ENCODE measurements around the gene IL1RN. TPM values are rescaled to one million over a fixed set of nuclear protein-coding genes. Genes with fewer than 3 reads are reported as not detected.

The IL1RN gene
- total RNA-seq, 1 experiment from 2014 or later, result 0.48 TPM

DNA sequence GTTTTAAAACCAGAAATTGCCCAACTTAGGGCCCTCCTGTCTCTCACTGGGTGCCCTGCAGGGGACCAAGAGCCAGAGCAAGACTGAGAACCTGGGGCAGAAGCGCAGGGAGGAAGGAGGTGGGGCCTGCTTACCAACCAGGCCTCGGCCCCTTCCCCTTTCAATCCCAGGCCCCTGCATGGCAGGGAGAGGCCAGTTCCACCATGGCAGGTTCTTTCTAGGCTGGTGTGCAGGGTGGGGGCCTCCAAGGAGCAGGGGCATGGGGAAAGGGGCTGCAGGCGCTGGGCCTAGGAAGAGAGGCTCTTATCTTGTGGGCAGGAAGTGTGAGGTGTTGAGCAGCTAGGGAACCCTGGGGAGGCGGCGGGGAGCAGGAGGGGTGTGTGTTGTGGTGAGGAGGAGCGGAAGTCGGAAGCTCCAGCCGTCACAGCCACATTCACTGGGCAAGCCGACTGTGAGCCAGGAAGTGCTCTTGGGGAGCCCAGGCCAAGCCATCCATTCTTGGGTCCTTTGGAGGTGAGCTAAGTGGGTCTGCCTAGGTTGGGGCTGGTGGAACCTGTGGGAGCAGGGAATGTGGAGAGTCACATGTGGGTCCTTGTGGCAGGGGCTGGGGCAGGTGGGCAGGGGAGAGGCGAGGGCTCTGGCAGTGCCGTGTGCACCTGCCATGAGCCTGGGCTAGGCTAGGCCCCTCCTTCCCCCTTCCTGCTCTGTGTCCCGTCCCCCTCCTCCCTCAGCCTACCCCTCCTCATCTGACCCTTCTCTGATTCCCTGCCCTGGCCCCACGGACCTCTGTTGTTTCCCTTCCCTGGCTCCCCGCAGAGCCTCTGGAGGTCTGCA is 46.4 kb downstream of the IL1RN start, which contains the start of gene PSD4:
PSD4 (plus strand) TSS at position 430 of the 834 bp plus-strand sequence. CDS start 8,486 bp downstream, outside the sequence.
- DNase-seq (ENCODE audit: low read depth), result peak; percentile 69

DNA sequence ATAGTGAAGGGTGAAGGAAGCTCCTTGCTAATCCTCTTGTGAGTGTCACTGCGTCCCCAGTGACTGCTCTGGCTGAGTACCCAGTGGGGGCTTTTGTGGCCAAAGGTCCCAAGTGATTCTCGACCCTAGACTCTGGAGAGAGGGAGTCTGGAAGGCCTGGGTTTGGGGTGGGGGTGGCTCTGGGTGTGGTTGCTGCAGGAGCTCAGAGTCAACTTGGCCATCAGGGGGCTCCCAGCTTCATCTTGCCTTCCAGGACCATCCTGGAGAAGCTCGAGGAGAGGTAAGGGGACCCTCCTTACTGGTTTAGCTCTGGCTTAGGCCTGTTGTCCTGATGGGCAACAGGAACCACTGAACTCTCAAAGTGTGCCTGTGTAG is 47.0 kb downstream of the IL1RN start:
- DNase-seq (ENCODE audit: low read depth), result no peak

GRCh38 chr2:113175042-113175628 is 47.7 kb downstream of the IL1RN start:
- peak; percentile 53 for DNase-seq (ENCODE audit: low read depth)

DNA sequence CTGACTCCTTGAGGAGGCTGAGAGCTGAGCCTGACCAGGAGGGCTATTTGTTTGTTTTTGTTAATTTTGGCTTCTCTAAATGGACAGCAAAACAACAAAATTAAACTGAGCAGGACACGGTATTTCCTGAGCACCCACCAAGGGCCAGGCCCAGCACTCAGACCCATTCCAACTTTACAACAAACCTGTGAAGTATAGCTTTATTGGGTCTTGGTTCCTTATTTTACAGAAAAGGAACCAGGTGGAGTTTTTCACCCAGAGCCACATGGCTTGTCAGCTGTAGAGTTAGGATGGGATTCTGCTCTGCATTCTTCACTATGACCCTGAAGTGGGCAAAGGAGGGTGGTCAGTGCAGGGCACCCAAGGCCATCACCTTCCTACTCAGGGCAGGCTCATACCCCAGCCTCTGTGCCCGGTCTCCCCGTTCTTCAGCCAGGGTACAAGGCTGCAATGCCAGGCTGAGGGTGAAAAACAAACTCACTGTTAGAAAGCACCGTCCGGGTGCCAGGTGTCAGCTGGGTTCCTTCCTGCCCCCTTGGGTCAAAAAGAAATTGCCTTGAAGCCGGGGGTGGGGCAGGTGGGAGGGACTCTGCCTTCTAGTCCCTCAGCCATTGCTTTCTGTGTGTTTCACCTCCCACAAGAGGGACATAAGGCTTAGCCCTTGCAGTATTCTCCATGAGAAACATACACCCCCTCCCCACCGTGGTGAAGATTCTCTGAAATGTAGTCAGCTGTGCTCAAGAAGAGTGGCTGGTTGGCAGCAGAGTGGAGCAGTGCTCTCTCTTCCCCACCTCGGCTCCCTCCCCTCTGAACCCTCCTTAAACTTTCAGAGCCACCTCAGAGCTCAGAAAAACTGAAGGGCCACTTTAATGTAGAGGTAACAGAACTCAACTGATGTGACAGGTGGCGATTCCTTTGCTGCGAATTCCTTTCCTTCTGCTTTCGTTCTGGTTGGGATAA is 48.6 kb downstream of the IL1RN start:
- no peak for DNase-seq (ENCODE audit: low read depth)

DNA sequence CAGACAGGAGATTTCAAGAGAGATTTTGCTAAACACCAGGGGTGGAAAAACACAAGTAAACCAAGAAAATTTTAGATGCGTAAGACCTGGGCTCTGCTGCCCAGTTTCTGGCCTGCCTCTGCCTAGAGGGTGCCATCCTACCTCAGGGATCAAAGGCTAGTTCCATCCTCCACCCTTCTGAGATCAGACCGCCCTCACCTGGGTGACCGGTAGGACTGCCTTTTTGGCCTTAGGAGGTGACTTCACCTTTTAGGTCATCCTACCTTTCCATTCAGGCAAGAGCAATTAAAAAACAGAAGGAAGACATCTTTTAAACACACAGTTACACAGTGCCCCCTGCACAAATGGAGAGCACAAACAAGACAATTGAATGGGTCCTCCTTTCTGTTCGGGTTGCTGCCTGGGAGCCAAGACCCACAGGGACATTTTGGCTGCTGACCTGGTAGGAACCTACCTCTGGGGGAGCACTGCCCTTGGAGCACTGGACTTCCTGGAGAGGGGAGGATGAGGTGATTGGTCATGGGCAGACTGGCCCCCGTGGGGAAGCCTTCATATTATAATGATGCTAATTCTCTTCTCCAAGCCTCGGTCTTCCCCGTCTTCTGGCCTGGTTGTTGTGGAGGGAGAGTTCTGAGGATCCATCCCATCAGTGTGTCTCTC is 49.4 kb downstream of the IL1RN start:
- no peak for DNase-seq (ENCODE audit: low read depth)

DNA sequence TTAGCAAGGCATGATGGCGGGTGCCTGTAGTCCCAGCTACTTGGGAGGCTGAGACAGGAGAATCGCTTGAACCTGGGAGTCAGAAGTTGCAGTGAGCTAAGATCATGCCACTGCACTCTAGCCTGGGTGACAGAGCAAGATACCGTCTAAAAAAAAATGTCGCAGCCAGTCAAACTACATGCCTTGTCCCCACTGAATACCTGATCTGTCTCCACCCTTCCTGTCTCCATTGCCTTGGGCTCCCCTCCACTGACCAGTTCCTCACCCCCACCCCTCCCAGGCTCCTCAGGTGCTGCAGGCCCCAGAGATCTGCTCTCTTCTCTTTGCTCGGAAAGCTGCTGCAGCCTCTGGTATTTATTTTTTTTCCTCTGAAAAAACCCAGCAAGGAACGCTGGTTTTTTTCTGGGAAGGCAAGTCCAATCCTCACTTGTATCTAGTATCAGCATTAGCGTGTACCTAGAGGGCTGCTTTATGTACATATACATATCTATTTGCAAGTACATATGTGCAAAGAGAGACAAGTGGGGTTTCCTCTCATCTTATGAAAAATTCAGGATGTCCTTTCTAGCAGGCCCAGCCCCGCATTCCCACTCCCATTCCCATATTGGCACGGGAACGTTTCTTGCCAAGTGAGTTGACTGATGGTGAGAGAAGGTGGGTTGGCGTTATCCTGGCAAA is 50.8 kb downstream of the IL1RN start:
- no peak for DNase-seq (ENCODE audit: low read depth)

DNA sequence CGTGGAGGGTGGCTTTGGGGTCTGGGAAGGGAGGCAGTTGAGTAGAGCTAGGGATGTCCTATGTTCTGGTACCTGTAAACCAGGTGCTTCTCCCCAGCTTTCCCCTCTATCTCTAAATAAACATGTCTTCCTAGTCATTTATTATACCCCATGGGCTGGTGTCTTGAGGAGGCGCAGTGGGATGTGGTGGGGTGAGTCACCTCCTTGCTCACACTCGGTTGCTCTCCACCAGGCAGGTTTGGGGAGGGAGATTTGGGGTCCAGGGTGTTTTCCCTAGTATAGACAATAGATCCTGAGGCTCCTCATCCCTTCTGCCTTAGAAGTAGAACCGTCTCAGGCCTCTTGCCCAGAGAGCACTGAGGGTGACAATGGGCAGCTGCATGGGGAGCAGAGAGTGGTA is 51.5 kb downstream of the IL1RN start:
- DNase-seq (ENCODE audit: low read depth), result no peak

DNA sequence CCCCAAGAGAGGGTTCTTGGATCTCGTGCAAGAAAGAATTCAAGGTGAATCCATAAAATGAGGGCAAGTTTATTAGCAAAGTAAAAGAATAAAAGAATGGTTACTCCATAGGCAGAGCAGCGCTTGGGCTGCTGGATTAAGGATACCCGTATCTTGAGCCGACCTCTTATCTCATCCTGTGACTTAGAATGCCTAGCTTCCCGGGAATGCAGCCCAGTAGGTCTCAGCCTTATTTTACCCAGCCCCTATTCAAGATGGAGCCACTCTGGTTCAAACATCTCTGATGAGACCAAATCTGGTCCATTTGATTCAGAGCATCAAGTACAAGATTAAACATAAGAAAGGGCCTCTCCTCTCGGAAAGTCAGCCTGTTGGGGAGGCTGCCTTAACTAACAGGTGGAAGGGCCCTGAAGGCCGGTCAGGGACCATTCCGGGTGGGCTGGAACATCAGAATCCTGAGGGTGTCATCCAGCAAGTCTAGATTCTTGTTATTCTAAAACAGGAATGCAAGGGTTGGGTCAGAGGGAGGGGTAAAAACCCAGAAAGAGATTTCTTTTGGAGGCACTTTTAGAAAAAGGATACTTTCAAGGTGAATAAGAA is 52.1 kb downstream of the IL1RN start:
- DNase-seq (ENCODE audit: low read depth), result no peak

DNA sequence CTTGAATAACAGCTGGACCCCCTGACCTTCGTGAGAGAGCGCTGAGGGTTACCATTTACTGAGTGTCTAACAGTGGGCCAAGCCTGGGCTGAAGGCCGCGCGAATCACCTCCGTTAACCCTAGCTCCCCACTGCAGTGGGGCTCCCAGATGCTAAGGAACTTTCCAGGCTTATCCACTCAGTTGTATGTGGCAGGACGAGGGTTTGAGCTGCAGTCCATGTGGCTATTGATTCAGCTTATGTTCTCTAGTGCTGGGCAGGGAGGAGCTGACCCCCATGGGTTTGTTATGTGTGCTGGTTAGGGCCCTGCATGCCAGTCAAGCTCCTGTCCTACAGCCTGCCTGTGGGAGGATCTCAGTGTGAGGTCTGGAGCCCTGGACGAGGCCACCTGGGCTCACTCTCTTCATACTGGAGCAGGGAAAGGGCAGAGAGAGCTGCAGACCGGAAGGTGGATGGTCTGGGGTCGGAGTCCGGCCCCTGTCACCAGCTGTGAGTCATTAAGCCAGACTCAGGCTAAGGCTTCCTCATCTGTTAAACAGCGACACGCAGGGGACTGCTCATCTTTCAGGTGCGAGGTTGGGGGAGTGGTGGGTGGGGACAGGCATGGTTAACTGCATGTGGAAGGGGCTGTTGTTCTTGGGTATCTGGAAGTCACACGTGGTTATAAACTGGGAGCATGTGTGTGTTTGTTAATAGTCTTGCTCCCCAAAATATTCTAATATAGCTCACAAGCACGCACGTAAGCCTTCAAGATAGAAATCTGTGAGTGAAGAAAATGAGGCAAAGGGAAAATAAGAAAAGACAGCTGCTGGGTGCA is 52.9 kb downstream of the IL1RN start:
- DNase-seq (ENCODE audit: low read depth), result no peak

GRCh38 chr2:113181258-113182051 is 54.1 kb downstream of the IL1RN start:
- DNase-seq (ENCODE audit: low read depth), result peak; percentile 17

- DNase-seq (ENCODE audit: low read depth), result no peak
Measured at GRCh38 chr2:113182471-113183260, 55.3 kb downstream of the IL1RN start.

DNA sequence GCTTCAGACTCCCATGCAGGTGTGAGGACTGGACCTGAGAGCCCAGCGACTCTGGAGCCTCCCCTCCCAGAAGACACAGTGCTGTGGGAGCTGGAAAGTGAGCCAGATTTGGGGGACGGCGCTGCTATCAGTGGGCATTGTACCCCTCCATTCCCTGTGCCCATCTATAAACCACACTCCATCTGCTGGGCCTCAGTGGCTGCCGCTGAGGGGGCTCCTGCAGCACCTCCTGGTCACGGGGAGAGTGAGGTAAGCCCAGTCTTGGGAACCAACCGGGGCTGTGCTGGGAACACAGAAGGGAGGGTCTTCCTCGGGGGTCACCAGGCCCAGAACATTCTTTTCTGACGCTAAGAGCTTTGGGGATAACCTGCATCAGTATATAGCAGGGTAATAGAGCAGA is 55.9 kb downstream of the IL1RN start:
- DNase-seq (ENCODE audit: low read depth), result no peak

Other genes starting within 250 kb of the IL1RN start
- gene IL37, start 216.4 kb upstream of the IL1RN start, total RNA-seq (2014; rRNA removed; shearing (Covaris generic)), result 0.36 and 0.49 TPM in 2 replicates
- gene IL36G, start 149.6 kb upstream of the IL1RN start, total RNA-seq (2014; rRNA removed; shearing (Covaris generic)), result 0.24 and 0.59 TPM in 2 replicates
- not detected in 2 replicates for gene IL36A, start 122.1 kb upstream of the IL1RN start, total RNA-seq (2014; rRNA removed; shearing (Covaris generic))
- gene IL36B, start 74.7 kb upstream of the IL1RN start, total RNA-seq (2014; rRNA removed; shearing (Covaris generic)), result not detected in 2 replicates
- gene IL36RN, start 68.4 kb upstream of the IL1RN start, total RNA-seq (2014; rRNA removed; shearing (Covaris generic)), result not detected in 2 replicates
- gene IL1F10, start 59.6 kb upstream of the IL1RN start, total RNA-seq (2014; rRNA removed; shearing (Covaris generic)), result not detected in 2 replicates
- 2.5 and 5.9 TPM in 2 replicates for gene PSD4, start 46.4 kb downstream of the IL1RN start, total RNA-seq (2014; rRNA removed; shearing (Covaris generic))
- gene PAX8, start 151.3 kb downstream of the IL1RN start, total RNA-seq (2014; rRNA removed; shearing (Covaris generic)), result 5.4 and 12.6 TPM in 2 replicates

Data from RPMI7951 (cell line).